SK-N-SH treated with all-trans-retinoic acid at 6 μM for 48 hours (cell line): ENCODE measurements around the gene MTERF1.
"Not testable (repeated sequence)": the region's sequence is repeated elsewhere in the genome, so short reads cannot be mapped to it uniquely, and the experiment has no call there.

ENCODE experiments used
- ATAC-seq: fragments of 200-7000 bp; cut with Tn5 transposase; 3 replicates; pipeline ENCODE4 v1.9.1; 2020; ENCODE audit warnings: mild to moderate bottlenecking, moderate library complexity
- ARNTL ChIP-seq: fragments of 450-650 bp; formaldehyde crosslinking; IDR thresholded peaks from 2 replicates; pipeline ENCODE4 v1.5.0; 2020; ENCODE audit warnings: low read depth, mild to moderate bottlenecking, moderate library complexity, borderline replicate concordance
- BACH2 ChIP-seq: fragments of 250-450 bp; sonication (Bioruptor Pico); IDR thresholded peaks from 2 replicates; pipeline ENCODE4 v1.9.0; 2021; ENCODE audit warnings: mild to moderate bottlenecking, borderline replicate concordance
- CSDC2 ChIP-seq: fragments of 250-450 bp; sonication (Bioruptor Pico); IDR thresholded peaks from 2 replicates; pipeline ENCODE4 v1.5.0; 2020; ENCODE audit warnings: mild to moderate bottlenecking, moderate library complexity
- ESRRG ChIP-seq: fragments of 250-450 bp; sonication (Bioruptor Pico); IDR thresholded peaks from 2 replicates; pipeline ENCODE4 v1.6.1; 2021; ENCODE audit warnings: mild to moderate bottlenecking
- GLIS3 ChIP-seq: fragments of 250-450 bp; sonication (Bioruptor Pico); IDR thresholded peaks from 2 replicates; pipeline ENCODE4 v1.5.0; 2020; ENCODE audit warnings: mild to moderate bottlenecking, moderate library complexity
- ISL1 ChIP-seq: fragments of 250-450 bp; sonication (Bioruptor Pico); IDR thresholded peaks from 2 replicates; pipeline ENCODE4 v2.1.2; 2022; ENCODE audit warnings: mild to moderate bottlenecking, moderate library complexity
- OSR1 ChIP-seq: fragments of 250-450 bp; sonication (Bioruptor Pico); IDR thresholded peaks from 2 replicates; pipeline ENCODE4 v1.8.0; 2022; ENCODE audit warnings: moderate library complexity, mild to moderate bottlenecking, inconsistent platforms
- PPARA ChIP-seq: fragments of 250-450 bp; sonication (Bioruptor Pico); IDR thresholded peaks from 2 replicates; pipeline ENCODE4 v1.5.0; 2020; ENCODE audit warnings: mild to moderate bottlenecking, borderline replicate concordance
- RARB ChIP-seq: fragments of 250-450 bp; sonication (Bioruptor Pico); IDR thresholded peaks from 2 replicates; pipeline ENCODE4 v1.8.0; 2021; ENCODE audit warnings: mild to moderate bottlenecking, moderate library complexity
- TCF4 ChIP-seq: fragments of 250-450 bp; sonication (Bioruptor Pico); IDR thresholded peaks from 2 replicates; pipeline ENCODE4 v1.8.0; 2021; ENCODE audit warnings: mild to moderate bottlenecking, moderate library complexity, borderline replicate concordance
- TOX ChIP-seq: fragments of 250-450 bp; sonication (Bioruptor Pico); IDR thresholded peaks from 2 replicates; pipeline ENCODE4 v1.8.0; 2021; ENCODE audit warnings: mild to moderate bottlenecking, moderate library complexity, borderline replicate concordance
- ZC3H10 ChIP-seq: fragments of 250-450 bp; sonication (Bioruptor Pico); IDR thresholded peaks from 2 replicates; pipeline ENCODE4 v1.5.1; 2021; ENCODE audit warnings: mild to moderate bottlenecking, moderate library complexity
- ZFP30 ChIP-seq: fragments of 450-650 bp; formaldehyde crosslinking; IDR thresholded peaks from 2 replicates; pipeline ENCODE4 v1.5.0; 2022; ENCODE audit warnings: mild to moderate bottlenecking, moderate library complexity
- ZNF565 ChIP-seq: fragments of 450-650 bp; formaldehyde crosslinking; conservative IDR thresholded peaks from 2 replicates; pipeline ENCODE4 v1.5.0; 2020; ENCODE audit warnings: low read depth, mild to moderate bottlenecking, moderate library complexity
- ZNF70 ChIP-seq: fragments of 450-650 bp; formaldehyde crosslinking; IDR thresholded peaks from 2 replicates; pipeline ENCODE4 v1.5.0; 2020; ENCODE audit warnings: mild to moderate bottlenecking, moderate library complexity
- ZNF8 ChIP-seq: fragments of 450-650 bp; formaldehyde crosslinking; IDR thresholded peaks from 2 replicates; pipeline ENCODE4 v1.5.0; 2020; ENCODE audit warnings: mild to moderate bottlenecking, moderate library complexity
- TF ChIP-seq, protein P1 (sequence below): fragments of 250-450 bp; sonication (Bioruptor Pico); IDR thresholded peaks from 2 replicates; pipeline ENCODE4 v1.5.1; 2021; ENCODE audit warnings: mild to moderate bottlenecking, moderate library complexity
- TF ChIP-seq, protein P2 (sequence below): fragments of 250-450 bp; sonication (Bioruptor Pico); IDR thresholded peaks from 2 replicates; pipeline ENCODE4 v1.8.0; 2020; ENCODE audit warnings: mild to moderate bottlenecking, moderate library complexity, borderline replicate concordance
- TF ChIP-seq, protein P3 (sequence below): fragments of 250-450 bp; sonication (Bioruptor Pico); IDR thresholded peaks from 2 replicates; pipeline ENCODE4 v1.5.0; 2020; ENCODE audit warnings: mild to moderate bottlenecking, moderate library complexity
- TF ChIP-seq, protein P4 (sequence below): fragments of 250-450 bp; sonication (Bioruptor Pico); IDR thresholded peaks from 2 replicates; pipeline ENCODE4 v1.5.1; 2020; ENCODE audit warnings: low read depth, mild to moderate bottlenecking, moderate library complexity

Gene MTERF1

DNA sequence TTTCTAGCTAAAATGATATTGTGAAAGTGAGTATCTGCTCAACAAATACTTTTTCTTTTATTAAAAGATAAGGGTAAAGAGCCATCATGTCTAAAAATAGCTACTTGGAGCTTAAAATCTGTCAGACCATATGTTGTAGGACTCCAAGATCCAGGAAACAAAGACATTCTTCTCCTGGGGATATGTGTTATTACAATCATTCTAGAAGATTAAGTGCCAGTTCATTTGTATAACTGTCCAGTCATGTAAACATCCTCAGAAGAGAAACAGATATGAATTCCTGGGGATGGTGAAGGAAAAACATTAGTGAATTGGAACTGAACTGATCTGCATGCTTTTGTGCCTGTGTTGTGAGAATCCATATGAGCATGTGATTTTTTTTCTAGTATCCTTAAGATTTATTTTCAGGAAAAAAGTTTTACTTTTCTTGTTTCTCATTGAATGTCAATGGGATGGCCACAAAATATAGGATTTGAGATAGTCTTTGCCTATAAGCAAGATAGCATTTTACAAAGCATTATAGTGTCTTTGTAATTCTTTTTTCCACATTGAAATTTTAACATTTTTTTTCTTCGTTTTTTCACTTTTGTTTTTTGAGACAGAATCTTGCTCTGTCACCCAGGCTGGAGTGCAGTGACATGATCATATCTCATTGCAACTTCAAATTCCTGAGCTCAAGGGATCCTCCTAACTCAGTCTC, 14.4 kb upstream of the MTERF1 start:
- ATAC-seq: peak; percentile 50
- no peak for TF ChIP-seq ZC3H10
- peak; percentile 74 for TF ChIP-seq ISL1 (CRISPR knock-in tag)
- no peak for TF ChIP-seq CSDC2 (CRISPR knock-in tag)

DNA sequence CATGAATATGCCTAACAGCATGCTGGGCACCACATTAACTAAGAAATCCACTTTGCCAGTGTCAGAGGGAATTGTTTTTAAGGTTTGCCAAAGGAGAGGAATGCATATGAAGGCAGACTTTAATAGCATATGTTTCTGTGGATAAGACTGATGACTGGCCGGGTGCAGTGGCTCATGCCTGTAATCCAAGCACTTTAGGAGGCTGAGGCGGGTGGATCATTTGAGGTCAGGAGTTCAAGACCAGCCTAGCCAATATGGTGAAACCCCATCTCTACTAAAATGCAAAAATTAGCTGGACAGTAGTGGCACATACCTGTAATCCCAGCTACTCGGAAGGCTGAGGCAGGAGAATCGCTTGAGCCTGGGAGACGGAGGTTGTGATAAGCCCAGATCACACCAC, 13.2 kb upstream of the MTERF1 start:
- not testable (repeated sequence) for ATAC-seq

DNA sequence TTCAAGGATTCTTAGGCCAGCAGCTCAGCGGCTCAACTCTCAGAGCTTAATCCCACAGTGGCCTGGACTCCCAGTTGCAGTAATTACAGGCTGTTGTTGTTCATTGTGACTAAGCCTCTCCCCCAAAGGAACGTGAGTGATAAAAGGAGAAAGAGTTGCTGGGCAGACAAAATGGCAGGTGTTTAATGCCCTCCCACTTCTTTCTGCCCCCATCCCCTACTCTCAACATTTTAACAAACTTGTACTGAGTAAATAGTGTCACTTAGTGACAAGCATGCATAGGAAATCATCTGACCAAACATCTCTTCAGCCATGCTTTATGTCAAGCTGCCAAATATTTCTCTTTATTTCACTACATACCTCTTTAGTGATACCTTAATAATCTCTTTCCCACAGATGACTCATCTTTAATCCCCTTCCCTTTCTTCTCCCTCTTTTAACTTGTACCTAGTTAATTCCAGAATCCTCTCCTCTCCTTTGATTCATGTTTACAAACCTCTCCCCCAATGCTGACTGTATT, 12.4 kb upstream of the MTERF1 start:
- peak; percentile 49 for ATAC-seq
- TF ChIP-seq, protein P1, sequence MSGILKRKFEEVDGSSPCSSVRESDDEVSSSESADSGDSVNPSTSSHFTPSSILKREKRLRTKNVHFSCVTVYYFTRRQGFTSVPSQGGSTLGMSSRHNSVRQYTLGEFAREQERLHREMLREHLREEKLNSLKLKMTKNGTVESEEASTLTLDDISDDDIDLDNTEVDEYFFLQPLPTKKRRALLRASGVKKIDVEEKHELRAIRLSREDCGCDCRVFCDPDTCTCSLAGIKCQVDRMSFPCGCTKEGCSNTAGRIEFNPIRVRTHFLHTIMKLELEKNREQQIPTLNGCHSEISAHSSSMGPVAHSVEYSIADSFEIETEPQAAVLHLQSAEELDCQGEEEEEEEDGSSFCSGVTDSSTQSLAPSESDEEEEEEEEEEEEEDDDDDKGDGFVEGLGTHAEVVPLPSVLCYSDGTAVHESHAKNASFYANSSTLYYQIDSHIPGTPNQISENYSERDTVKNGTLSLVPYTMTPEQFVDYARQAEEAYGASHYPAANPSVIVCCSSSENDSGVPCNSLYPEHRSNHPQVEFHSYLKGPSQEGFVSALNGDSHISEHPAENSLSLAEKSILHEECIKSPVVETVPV (CRISPR knock-in tag): no peak
- no peak for TF ChIP-seq RARB (CRISPR knock-in tag)
- TF ChIP-seq CSDC2 (CRISPR knock-in tag): peak; percentile 76; the same call in 1 of the 2 replicates
- TF ChIP-seq BACH2: no peak
- TF ChIP-seq ZFP30 (CRISPR knock-in tag): no peak
- no peak for TF ChIP-seq ESRRG (CRISPR knock-in tag)
- TF ChIP-seq, protein P2, sequence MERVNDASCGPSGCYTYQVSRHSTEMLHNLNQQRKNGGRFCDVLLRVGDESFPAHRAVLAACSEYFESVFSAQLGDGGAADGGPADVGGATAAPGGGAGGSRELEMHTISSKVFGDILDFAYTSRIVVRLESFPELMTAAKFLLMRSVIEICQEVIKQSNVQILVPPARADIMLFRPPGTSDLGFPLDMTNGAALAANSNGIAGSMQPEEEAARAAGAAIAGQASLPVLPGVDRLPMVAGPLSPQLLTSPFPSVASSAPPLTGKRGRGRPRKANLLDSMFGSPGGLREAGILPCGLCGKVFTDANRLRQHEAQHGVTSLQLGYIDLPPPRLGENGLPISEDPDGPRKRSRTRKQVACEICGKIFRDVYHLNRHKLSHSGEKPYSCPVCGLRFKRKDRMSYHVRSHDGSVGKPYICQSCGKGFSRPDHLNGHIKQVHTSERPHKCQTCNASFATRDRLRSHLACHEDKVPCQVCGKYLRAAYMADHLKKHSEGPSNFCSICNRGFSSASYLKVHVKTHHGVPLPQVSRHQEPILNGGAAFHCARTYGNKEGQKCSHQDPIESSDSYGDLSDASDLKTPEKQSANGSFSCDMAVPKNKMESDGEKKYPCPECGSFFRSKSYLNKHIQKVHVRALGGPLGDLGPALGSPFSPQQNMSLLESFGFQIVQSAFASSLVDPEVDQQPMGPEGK (CRISPR knock-in tag): no peak
- TF ChIP-seq, protein P3, sequence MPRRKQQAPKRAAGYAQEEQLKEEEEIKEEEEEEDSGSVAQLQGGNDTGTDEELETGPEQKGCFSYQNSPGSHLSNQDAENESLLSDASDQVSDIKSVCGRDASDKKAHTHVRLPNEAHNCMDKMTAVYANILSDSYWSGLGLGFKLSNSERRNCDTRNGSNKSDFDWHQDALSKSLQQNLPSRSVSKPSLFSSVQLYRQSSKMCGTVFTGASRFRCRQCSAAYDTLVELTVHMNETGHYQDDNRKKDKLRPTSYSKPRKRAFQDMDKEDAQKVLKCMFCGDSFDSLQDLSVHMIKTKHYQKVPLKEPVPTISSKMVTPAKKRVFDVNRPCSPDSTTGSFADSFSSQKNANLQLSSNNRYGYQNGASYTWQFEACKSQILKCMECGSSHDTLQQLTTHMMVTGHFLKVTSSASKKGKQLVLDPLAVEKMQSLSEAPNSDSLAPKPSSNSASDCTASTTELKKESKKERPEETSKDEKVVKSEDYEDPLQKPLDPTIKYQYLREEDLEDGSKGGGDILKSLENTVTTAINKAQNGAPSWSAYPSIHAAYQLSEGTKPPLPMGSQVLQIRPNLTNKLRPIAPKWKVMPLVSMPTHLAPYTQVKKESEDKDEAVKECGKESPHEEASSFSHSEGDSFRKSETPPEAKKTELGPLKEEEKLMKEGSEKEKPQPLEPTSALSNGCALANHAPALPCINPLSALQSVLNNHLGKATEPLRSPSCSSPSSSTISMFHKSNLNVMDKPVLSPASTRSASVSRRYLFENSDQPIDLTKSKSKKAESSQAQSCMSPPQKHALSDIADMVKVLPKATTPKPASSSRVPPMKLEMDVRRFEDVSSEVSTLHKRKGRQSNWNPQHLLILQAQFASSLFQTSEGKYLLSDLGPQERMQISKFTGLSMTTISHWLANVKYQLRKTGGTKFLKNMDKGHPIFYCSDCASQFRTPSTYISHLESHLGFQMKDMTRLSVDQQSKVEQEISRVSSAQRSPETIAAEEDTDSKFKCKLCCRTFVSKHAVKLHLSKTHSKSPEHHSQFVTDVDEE: no peak
- no peak for TF ChIP-seq GLIS3
- 0 out of 2 replicates have a peak, but pooled peaks have one; percentile 36 for TF ChIP-seq ISL1 (CRISPR knock-in tag)

DNA sequence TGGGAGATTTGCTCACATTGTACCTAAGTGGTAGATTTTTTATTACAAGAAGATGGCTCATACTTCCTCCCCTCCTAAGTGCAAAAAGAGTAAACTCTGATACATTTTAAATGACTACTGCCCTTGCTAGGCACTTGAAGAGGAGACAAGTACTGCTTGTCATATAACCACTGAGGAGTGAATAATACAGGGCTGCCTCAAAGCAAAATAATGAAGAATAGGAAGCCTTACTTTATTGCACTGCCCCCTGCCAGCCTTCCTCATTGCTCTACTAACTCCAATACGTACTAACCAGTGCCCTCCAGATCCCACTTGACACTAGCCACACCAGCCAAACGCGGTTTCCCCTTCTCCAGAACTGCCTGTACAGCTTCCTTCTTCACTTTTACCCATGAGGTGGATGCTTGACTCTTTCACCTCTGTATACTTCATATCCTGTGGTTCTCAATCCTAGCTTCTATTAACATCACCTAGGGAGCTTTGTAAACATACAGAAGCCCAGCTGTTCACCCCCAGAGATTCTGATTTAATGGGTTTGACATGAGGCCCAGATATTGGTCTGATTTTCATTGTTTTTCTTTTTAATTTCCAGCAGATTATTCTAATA, 11.7 kb upstream of the MTERF1 start:
- TF ChIP-seq ZFP30 (CRISPR knock-in tag): no peak
- TF ChIP-seq ARNTL (CRISPR knock-in tag): no peak
- TF ChIP-seq, protein P4, sequence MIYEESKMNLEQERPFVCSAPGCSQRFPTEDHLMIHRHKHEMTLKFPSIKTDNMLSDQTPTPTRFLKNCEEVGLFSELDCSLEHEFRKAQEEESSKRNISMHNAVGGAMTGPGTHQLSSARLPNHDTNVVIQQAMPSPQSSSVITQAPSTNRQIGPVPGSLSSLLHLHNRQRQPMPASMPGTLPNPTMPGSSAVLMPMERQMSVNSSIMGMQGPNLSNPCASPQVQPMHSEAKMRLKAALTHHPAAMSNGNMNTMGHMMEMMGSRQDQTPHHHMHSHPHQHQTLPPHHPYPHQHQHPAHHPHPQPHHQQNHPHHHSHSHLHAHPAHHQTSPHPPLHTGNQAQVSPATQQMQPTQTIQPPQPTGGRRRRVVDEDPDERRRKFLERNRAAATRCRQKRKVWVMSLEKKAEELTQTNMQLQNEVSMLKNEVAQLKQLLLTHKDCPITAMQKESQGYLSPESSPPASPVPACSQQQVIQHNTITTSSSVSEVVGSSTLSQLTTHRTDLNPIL (CRISPR knock-in tag): no peak
- no peak for TF ChIP-seq ZNF565 (CRISPR knock-in tag)
- no peak for TF ChIP-seq PPARA (CRISPR knock-in tag)
- TF ChIP-seq OSR1 (CRISPR knock-in tag): no peak
- no peak for TF ChIP-seq ZNF70
- TF ChIP-seq ESRRG (CRISPR knock-in tag): no peak
- no peak for TF ChIP-seq TCF4 (CRISPR knock-in tag)
- TF ChIP-seq CSDC2 (CRISPR knock-in tag): no peak
- no peak for TF ChIP-seq TOX (CRISPR knock-in tag)
- TF ChIP-seq, protein P2 (CRISPR knock-in tag): no peak
- TF ChIP-seq, protein P3: no peak
- TF ChIP-seq ZNF8 (CRISPR knock-in tag): no peak
- no peak for TF ChIP-seq GLIS3
- no peak for TF ChIP-seq ISL1 (CRISPR knock-in tag)
- TF ChIP-seq, protein P1 (CRISPR knock-in tag): no peak
- ATAC-seq: no peak; the same call in 2 of the 3 replicates
